ENCODE measurements around the gene ENPP6.

DNA sequence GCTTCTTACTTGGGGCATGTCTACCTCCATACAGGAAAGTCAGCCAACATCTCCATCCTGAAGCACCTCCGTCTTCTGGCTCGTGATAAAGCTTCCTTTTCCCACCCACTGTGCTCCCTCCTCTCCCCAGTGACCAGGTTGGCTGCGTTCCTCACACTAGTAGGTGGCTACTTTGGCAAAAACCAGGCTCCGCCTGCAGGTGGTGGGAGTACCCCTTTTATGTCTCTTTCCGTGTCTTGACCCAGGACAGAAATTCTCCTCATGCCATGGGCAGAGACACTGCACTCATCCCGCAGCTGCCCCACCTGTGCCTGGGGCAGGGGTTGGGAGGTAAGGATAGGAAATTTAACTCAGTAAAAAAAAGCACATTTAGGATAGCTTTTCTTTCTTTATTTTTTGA lies 50.9 kb downstream of the ENPP6 start:
- TF ChIP-seq EZH2 (IDR thresholded peaks at IDR 0.05) (no peak), POLR2AphosphoS5 (IDR thresholded peaks at IDR 0.05; ENCODE audit: borderline replicate concordance, low read depth, low read length) (no peak)

All from SK-N-MC (cell line).